SH-SY5Y (cell line): Measurements from ENCODE around the gene IL1A.

ENCODE experiments used
- GATA2 ChIP-seq: IDR thresholded peaks from 2 replicates; pipeline ENCODE4 v1.6.1; 2011; ENCODE audit warnings: mild to moderate bottlenecking, low read depth, low read length
- GATA3 ChIP-seq: IDR thresholded peaks from 2 replicates; pipeline ENCODE4 v1.6.1; 2011; ENCODE audit warnings: low read depth, mild to moderate bottlenecking, low read length, moderate library complexity

- TF ChIP-seq GATA3: no peak
- no peak for TF ChIP-seq GATA2
These were observed 50.4 kb downstream of the IL1A start for GRCh38 chr2:112733871-112734270.
